MV-4-11 (cell line): ENCODE data around the gene KIAA1614.

ENCODE experiments used
- DNase-seq: peaks from one replicate; lab custom pipeline; 2025; lab: John Stamatoyannopoulos, UW

KIAA1614 gene

GRCh38 chr1:180924939-180925338, 12.2 kb downstream of the KIAA1614 start:
- DNase-seq: no peak

DNA sequence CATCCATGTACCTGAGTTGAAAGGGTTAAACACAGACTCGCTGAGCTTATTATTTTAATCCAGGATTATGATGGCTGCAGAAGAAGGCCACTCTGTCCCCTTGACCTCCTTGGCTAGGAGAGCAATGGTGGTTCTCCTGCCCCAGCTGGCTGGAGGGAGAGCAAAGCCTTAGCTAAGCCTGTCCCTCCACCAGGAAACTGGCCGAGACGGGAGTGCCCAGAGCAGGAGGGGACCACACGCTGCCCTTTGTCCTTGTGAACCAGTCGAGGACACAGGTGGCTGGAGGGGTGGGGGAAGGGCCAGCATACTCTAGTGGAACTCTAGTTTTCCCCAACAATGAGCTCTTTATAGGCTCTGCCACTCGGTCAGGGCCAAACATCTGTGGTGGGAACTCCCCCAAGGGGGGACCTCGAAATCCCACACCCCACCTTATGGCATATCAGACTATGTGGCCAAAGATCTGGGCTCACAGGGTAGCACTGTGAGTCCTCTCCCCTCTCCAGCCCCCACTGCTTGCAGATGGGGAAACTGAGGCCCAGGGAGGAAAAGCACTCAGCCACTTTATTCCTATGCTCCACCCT, 12.9 kb downstream of the KIAA1614 start:
- no peak for DNase-seq

DNA sequence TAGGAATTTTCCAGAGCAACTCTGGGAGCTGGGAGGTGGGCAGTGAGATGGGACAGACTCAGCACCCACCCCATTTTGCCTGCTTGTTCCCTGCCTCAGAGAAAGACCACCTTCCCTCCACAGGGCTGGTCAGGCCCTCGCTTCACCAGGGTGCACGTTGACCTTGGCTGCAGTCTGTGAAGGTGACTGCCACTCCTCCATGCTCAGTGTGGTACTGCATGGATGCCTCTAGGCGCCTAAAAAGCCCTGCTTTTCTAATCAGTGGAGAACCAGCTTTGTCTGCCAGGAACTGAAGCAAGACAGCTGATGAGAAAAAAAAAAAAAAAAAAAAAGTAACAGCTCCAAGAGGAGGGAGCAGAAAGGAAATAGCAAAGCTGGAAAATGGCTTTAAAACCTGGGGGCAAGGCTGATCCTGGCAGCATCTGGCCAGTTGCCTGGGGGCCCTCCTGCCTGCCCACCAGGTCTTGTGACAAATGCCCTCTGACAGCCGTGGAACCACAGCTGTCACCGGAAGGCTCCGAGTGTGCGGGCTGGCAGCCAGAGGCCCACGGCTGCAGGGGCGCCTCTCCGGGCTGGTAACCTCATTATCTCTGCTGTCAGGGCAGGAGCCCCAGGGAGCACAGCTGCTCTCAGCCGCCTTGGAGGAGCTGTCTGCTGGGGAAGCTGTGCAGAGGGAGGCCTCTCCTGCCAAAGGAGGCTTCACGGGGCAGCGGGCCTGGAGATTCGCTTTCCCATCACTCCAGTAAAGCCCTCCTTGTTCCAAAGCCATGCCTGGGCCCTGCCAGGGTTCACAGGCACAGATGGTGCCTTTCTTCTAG, 13.7 kb downstream of the KIAA1614 start:
- peak; percentile 55 for DNase-seq

DNA sequence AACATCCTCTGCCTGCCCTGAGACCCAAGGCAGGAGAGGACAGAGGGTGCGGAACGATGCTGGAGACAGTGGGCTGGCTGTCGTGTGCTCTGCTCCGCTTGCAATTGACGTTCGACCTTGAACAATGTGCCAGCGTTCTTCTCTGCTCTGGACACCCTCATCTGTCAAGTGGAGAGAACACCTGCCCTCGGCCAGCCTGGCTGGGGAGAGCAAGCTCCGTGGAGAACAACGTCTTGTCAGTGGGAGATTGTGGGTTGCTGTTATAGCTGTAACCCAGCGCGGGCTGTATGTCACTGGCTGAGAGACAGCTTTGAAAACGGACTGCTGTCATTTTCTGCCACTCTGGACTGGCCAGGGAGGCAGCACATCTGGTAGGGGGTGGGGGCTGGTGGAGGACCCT, 14.7 kb downstream of the KIAA1614 start:
- DNase-seq: no peak

DNA sequence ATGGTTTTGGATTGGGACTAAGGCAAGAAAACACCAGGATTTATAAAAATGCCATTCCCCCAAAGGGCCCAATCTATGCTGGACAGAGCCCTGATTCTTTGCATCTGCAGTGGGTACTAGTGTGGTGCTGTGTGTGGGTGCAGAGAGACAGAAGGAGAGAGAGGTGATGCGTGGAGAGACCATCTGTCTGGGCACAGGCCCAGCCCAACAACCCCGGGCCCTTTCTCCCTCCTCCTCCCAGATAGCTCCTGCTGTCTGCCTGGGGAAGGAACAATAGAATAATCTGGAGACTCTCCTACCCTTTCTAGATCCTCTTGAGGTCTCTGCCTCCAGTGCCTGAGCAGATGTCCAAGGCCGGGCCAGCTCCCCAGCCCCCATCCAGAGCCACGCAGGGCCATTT, 15.1 kb downstream of the KIAA1614 start:
- DNase-seq: no peak

- DNase-seq: no peak
These were observed 15.9 kb downstream of the KIAA1614 start for GRCh38 chr1:180928331-180929230.

DNA sequence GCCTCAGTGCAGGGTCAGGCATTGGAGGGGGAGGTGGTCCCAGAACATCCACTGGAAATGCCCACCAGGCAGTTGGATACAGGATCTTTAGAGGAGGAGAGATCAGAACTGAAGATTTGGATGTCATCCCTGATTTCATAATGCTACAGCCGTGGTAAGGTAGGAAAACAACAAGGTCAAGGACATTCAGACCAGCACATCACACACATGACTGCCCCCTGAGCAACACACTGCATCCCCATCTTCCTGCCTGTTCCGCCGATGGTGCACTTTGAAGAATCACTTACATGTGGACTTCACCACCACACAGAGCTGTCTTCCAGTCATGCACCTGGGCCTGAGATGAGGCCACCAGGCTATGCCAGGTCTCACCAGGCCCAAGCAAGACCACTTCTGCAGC, 16.7 kb downstream of the KIAA1614 start:
- no peak for DNase-seq

GRCh38 chr1:180930687-180931086, 18.0 kb downstream of the KIAA1614 start:
- DNase-seq: no peak

- no peak for DNase-seq
These were observed 18.8 kb downstream of the KIAA1614 start for GRCh38 chr1:180931529-180931928.

DNA sequence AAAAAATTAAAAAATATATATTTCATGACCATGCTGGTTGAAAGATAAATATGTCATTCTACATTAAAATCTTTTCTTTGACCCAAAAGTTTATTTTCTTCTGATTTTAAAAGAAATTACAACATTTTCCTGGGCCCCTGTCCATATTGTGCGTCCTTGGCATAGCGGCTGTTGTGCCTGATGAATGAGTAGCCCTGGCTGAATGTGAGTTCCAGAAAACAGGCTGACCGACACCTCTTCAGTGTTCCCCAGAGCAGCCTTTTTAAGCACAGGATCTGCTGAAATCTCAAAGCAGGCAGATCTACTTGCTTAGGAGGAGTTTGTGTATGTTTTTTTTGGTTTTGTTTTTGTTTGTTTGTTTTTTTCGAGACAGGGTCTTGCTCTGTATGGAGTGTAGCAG, 19.7 kb downstream of the KIAA1614 start:
- no peak for DNase-seq

DNA sequence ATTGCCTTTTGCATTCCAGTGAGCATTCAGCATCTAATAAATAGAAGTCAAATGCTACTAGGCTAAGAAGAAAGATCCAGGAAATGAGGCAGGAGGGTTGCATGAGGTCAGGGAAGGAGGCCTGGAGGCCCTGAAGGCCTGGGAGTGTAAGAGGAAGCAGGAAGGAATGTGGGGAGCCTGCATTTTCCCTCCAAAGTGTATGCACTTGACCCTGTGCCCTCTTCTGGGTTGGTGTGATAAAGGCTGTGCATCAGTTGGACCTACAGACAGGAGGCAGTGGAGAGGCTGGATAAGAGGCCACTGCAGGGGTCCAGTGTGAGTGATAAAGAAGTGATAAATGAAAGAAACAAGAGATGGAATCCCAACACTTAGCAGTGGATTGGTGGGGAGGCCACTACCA, 20.4 kb downstream of the KIAA1614 start:
- no peak for DNase-seq

DNA sequence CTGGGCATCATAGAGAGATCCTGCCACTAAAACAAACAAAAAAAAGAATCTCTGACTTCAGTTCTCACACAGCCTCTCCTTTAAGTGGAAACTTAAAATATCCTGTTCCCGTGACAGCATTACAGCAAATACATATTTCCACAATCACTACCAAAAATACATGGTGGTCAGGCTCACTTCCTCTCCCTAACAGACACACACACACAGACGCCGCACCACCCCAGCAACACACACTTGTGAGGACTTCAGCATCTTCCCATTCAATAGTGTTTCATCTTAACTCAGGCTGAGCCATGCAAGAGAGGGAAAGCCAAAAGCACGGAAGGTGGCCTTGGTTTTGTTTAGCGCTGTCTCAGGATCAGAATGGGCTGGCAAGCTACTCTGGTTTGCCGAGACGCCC, 21.9 kb downstream of the KIAA1614 start:
- peak; percentile 96 for DNase-seq

DNA sequence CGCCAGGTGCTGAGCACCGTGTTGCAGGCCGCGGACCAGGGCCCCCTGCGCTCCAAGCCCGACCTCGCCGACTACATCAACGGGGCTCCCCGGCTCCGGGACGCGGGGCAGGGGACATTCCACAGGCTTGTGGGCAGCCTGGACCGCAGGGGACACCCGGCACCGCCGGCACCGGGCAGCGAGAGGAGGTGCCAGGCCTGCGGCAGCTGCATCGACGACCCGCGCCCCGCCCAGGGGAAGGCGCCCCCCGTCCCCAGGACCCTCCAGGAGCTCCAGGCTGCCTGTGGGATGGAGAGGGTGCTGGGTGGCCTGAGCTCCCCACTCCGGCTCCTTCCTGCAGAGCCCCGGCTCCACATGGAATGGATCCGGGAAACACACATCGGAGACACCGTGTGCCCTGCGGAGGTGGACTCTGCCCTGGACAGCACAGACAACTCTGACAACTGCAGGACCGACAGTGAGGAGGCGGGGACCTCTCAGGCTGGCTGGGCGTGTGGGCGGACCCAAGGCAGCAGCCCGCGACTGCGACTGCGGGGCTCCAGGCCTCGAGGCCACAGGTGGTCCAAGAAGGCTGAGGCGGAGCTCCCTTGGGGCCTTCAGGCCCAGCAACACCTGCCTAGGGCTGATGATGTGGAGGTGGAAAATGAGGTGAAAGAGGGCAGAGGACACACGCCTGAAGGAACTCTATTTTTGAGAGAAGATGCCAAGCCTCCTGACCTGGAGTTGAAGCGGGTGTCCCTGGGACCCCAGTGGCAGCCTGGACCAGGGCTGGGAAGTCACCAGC, 22.8 kb downstream of the KIAA1614 start:
- DNase-seq: no peak

GRCh38 chr1:180936110-180937011, 23.7 kb downstream of the KIAA1614 start:
- DNase-seq: no peak

GRCh38 chr1:180937012-180937372, 24.3 kb downstream of the KIAA1614 start:
- DNase-seq: no peak

GRCh38 chr1:180937624-180938225, 25.0 kb downstream of the KIAA1614 start:
- DNase-seq: peak; percentile 21

GRCh38 chr1:180939073-180939710, 26.5 kb downstream of the KIAA1614 start:
- no peak for DNase-seq

DNA sequence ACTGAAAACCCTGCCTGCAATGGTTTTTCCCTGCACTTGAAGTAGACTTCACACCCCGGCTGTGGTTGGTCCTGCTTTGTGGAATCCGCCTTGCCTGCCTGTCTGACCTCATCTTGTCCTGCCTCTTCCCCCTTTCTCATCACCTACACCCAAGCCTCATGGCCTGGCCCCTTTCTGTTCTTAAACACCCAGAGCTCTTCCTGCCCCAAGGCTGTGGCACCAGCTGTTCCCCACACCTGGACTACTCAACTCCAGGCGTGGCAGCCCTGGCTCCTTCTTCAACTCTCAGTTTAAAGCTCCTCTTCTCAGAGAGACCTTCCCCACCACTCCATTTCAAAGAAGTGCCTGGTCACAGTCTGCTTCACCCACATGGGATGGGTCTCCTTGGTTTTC, 27.0 kb downstream of the KIAA1614 start:
- DNase-seq: no peak

GRCh38 chr1:180940445-180940844, 27.7 kb downstream of the KIAA1614 start:
- DNase-seq: no peak
